ENCODE measurements around the gene MRGPRE.

DNA sequence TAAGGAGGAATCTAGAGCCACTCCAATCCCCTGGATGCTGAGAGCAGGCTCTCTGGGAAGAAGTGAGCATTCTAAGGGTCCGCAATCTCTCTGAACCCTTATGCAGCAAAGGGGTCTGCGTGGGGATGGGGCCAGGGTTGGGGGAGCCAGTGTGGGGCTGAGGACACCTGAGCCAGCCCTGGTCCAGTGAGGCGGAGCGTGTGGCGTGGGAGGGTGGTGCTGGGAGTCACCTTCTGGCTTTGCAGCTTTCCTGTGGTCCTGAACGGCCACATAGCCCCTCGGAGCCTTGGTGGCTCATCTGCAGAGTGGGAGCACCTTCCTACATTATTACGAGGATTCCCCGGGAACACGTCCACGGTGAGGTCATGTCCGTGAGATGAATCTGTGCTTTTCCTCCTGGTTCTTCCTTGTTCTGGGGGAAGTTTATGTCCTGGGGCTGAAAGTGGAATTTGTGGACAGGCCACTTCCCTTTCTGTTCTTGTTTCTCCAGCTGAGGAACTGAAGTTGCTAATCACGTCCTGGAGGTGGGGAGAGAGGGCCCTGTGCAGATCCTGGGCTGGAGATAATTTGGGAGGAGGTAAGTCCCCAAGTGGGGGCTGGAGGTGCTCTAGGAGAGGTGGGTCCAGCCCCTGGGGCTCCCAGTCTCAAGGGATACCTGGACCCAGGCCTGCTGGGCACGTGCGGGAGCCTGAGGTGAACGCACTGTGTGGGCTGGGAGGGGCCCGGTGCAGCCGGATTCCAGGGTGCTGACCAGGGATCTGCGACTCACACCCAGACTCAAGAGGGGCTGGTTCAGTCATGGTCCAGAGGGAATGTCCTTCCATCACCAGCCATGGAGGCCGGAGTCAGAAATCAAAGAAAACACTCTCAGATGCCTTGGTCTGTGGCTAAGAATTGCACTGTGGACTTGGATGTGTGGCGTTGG, 6.1 kb downstream of the MRGPRE start:
- no peak for TF ChIP-seq CTCF (optimal IDR thresholded peaks at IDR 0.05 in 1 of 3, IDR thresholded peaks at IDR 0.05 in 1 of 3, conservative IDR thresholded peaks at IDR 0.05 in 1 of 3; ENCODE audit: extremely low read depth in 1 of 3, insufficient read depth in 2 of 3, low read length in 3 of 3)
- TF ChIP-seq EZH2 (IDR thresholded peaks at IDR 0.05; ENCODE audit: low read length) = no peak

Measured in keratinocyte (primary cell).